Caco-2 (cell line): ENCODE measurements around the gene MCAT. TPM values are rescaled to one million over a fixed set of nuclear protein-coding genes. Genes with fewer than 3 reads are reported as not detected.

Source experiments
- BruUV-seq: library from RNA; stranded (reverse); fragments of 400-500 nt; replicated peaks from 2 replicates; lab custom pipeline; 2021; lab: Mats Ljungman, UMichigan
- CTCF ChIA-PET: fragments of 300-600 bp; sonication (Branson Sonifier 250); formaldehyde crosslinking; loops from one replicate; lab custom pipeline; 2022; ENCODE audit warnings: antibody characterized with exemption; lab: Charles Lee
- POLR2A ChIA-PET: fragments of 300-600 bp; sonication (Branson Sonifier 250); formaldehyde crosslinking; loops from one replicate; lab custom pipeline; 2022; ENCODE audit warnings: antibody characterized with exemption; lab: Charles Lee
- DNase-seq, 2 experiments: peaks; one replicate each; pipeline versions ENCODE4 v3.0.0 to v3.0.0-alpha.2; 2020 to 2022
- H3K27me3 ChIP-seq: replicated peaks from 2 replicates; pipeline ENCODE4 v1.6.0; 2011; ENCODE audit warnings: low read length; ENCODE audit not compliant: control insufficient read depth, insufficient read depth
- H3K36me3 ChIP-seq: 2 replicates; pipeline ENCODE4 v1.5.1; 2011; ENCODE audit warnings: low read length; ENCODE audit not compliant: control insufficient read depth, insufficient read depth
- H3K4me1 ChIP-seq: fragments of 250-450 bp; sonication (Bioruptor Pico); 2 replicates; pipeline ENCODE4 v1.5.1; 2020; ENCODE audit warnings: mild to moderate bottlenecking
- H3K4me3 ChIP-seq: 2 replicates; pipeline ENCODE4 v1.5.1; 2011; ENCODE audit warnings: low read depth, mild to moderate bottlenecking, control low read depth, low read length
- H3K9me3 ChIP-seq: fragments of 250-450 bp; sonication (Bioruptor Pico); 2 replicates; pipeline ENCODE4 v1.5.1; 2020; ENCODE audit warnings: mild to moderate bottlenecking, moderate library complexity
- H3K27ac Mint-ChIP-seq: one replicate; pipeline ENCODE4 v1.8.0; 2022; ENCODE audit warnings: mixed read lengths; ENCODE audit not compliant: unreplicated experiment
- H3K27me3 Mint-ChIP-seq: one replicate; pipeline ENCODE4 v1.8.0; 2022; ENCODE audit warnings: mixed read lengths; ENCODE audit not compliant: insufficient read depth, unreplicated experiment
- H3K36me3 Mint-ChIP-seq: one replicate; pipeline ENCODE4 v1.8.0; 2022; ENCODE audit warnings: mild to moderate bottlenecking, mixed read lengths; ENCODE audit not compliant: insufficient read depth, unreplicated experiment
- H3K4me1 Mint-ChIP-seq: one replicate; pipeline ENCODE4 v1.8.0; 2022; ENCODE audit warnings: low read depth, mixed read lengths; ENCODE audit not compliant: unreplicated experiment
- H3K4me3 Mint-ChIP-seq: one replicate; pipeline ENCODE4 v1.8.0; 2022; ENCODE audit warnings: mild to moderate bottlenecking, moderate library complexity, mixed read lengths; ENCODE audit not compliant: unreplicated experiment
- H3K9me3 Mint-ChIP-seq: one replicate; pipeline ENCODE4 v1.8.0; 2022; ENCODE audit warnings: mixed read lengths; ENCODE audit not compliant: unreplicated experiment
- CTCF ChIP-seq, 2 experiments: fragments of 200-600 bp in 1 of 2; IDR thresholded peaks; 1 replicate in 1 of 2; 2 replicates in 1 of 2; pipeline versions ENCODE4 v1.5.1 to v1.8.0; 2011 to 2022; ENCODE audit warnings: antibody characterized with exemption in 1 of 2, control low read depth in 1 of 2, inconsistent platforms in 1 of 2, low read depth in 1 of 2, low read length in 1 of 2, mild to moderate bottlenecking in 1 of 2, moderate library complexity in 1 of 2; ENCODE audit not compliant: insufficient read depth in 1 of 2, severe bottlenecking in 1 of 2, unreplicated experiment in 1 of 2
- intact Hi-C: fragments of 100-400 bp; cut with micrococcal nuclease; formaldehyde crosslinking; loops from one replicate; pipeline ENCODE4 v1.10.0; 2022; ENCODE audit not compliant: unreplicated experiment
- total RNA-seq: library from RNA; stranded (reverse); gene quantifications from 2 replicates; pipeline ENCODE4 v1.2.3, GENCODE V29; 2022

Gene MCAT
- total RNA-seq, 1 experiment from 2014 or later = 23.5 TPM

- CTCF ChIA-PET = interaction anchor here (0.7 kb wide), 1 partner anchor 91 kb away, joined by 4 read pairs; no protein-coding TSS in a partner anchor
- no peaks in the 10 kb centered on the region for H3K27me3 ChIP-seq
- Mint-ChIP-seq H3K27me3 (no peaks in the 10 kb centered on the region), H3K27ac (peak within 1 kb of the TSS; percentile 74), H3K9me3 (no peaks in the 10 kb centered on the region), H3K4me3 (peak within 1 kb of the TSS; percentile 88), H3K36me3 (no peaks in the 10 kb centered on the region), H3K4me1 (peaks cover 7% of the 10 kb centered on the region)
- intact Hi-C loops = no loop called here
- no peaks in the 10 kb centered on the region for H3K9me3 ChIP-seq
- no peak for TF ChIP-seq CTCF (IDR thresholded peaks at IDR 0.05; ENCODE audit: insufficient read depth in 1 of 2, low read depth in 1 of 2, low read length in 1 of 2, severe bottlenecking in 1 of 2, unreplicated experiment in 1 of 2)
- no TSS peak for BruUV-seq
- DNase-seq = peak in 1 of 2 experiments; percentile 56
- H3K36me3 ChIP-seq = no peaks in the 10 kb centered on the region
- POLR2A ChIA-PET = interaction anchor here (0.6 kb wide), 2 partner anchors 9 to 137 kb away, joined by 7 to 8 read pairs; partner anchors contain the start of gene PACSIN2
- H3K4me3 ChIP-seq = peak within 1 kb of the TSS; percentile 90
- peaks cover 6% of the 10 kb centered on the region; the same call in 1 of the 2 replicates for H3K4me1 ChIP-seq
These were observed 8.2 kb upstream of the MCAT start, which contains the start of gene TSPO for GRCh38 chr22:43151251-43152002. TSS of gene TSPO (plus strand) at chr22:43151559. CDS start at chr22:43159239, 7,680 bp downstream.

GRCh38 chr22:43150731-43151206 lies 7.6 kb upstream of the MCAT start:
- Mint-ChIP-seq H3K4me1 (peaks cover 7% of the 10 kb centered on the region), H3K36me3 (no peaks in the 10 kb centered on the region), H3K9me3 (no peaks in the 10 kb centered on the region), H3K27ac (peak overlapping the region; percentile 74), H3K4me3 (peak overlapping the region; percentile 88), H3K27me3 (no peaks in the 10 kb centered on the region)
- Histone ChIP-seq H3K36me3 (no peaks in the 10 kb centered on the region), H3K27me3 (no peaks in the 10 kb centered on the region), H3K9me3 (no peaks in the 10 kb centered on the region), H3K4me3 (peak overlapping the region; percentile 90), H3K4me1 (peaks cover 6% of the 10 kb centered on the region; the same call in 1 of the 2 replicates)
- intact Hi-C loops = no loop called here
- BruUV-seq = no TSS peak
- no peak for DNase-seq
- POLR2A ChIA-PET = interaction anchor here (0.6 kb wide), 2 partner anchors 8 to 136 kb away, joined by 7 to 8 read pairs; partner anchors contain the start of gene PACSIN2
- no peak for TF ChIP-seq CTCF (IDR thresholded peaks at IDR 0.05; ENCODE audit: insufficient read depth in 1 of 2, low read depth in 1 of 2, low read length in 1 of 2, severe bottlenecking in 1 of 2, unreplicated experiment in 1 of 2)
- CTCF ChIA-PET = interaction anchor here (0.7 kb wide), 1 partner anchor 90 kb away, joined by 4 read pairs; no protein-coding TSS in a partner anchor

- TF ChIP-seq CTCF (IDR thresholded peaks at IDR 0.05; ENCODE audit: insufficient read depth in 1 of 2, low read depth in 1 of 2, low read length in 1 of 2, severe bottlenecking in 1 of 2, unreplicated experiment in 1 of 2) = no peak
- peaks cover 7% of the 10 kb centered on the region for H3K4me1 Mint-ChIP-seq
- H3K9me3 Mint-ChIP-seq = no peaks in the 10 kb centered on the region
- Histone ChIP-seq H3K36me3 (no peaks in the 10 kb centered on the region), H3K27me3 (no peaks in the 10 kb centered on the region), H3K9me3 (no peaks in the 10 kb centered on the region), H3K4me1 (peaks cover 10% of the 10 kb centered on the region; the same call in 1 of the 2 replicates), H3K4me3 (no peak overlapping the region)
- intact Hi-C loops = no loop called here
- POLR2A ChIA-PET = no interaction called here
- BruUV-seq = no TSS peak
- peaks cover 4% of the 10 kb centered on the region for H3K36me3 Mint-ChIP-seq
- no peaks in the 10 kb centered on the region for H3K27me3 Mint-ChIP-seq
- H3K4me3 Mint-ChIP-seq = no peak overlapping the region
- no peak for DNase-seq
- CTCF ChIA-PET = interaction anchor here (0.6 kb wide), 1 partner anchor 39 kb away, joined by 3 read pairs; no protein-coding TSS in a partner anchor
- no peak overlapping the region for H3K27ac Mint-ChIP-seq
These were observed 5.4 kb upstream of the MCAT start for GRCh38 chr22:43148581-43148980.
